Endothelial cell of umbilical vein (primary cell): Measurements from ENCODE around the gene TTLL9.

ENCODE experiments used
- CTCF ChIP-seq, 2 donors: IDR thresholded peaks; 1 replicate in 1 of 2; 2 replicates in 1 of 2; pipeline ENCODE4 v1.5.1; 2011; ENCODE audit warnings: low read length in 2 of 2, mild to moderate bottlenecking in 2 of 2, moderate library complexity in 2 of 2, control low read depth in 1 of 2, inconsistent platforms in 1 of 2, low read depth in 1 of 2; ENCODE audit not compliant: insufficient read depth in 1 of 2; ENCODE audit errors: extremely low read depth in 1 of 2
- EZH2 ChIP-seq: IDR thresholded peaks from 2 replicates; pipeline ENCODE4 v1.6.1; 2012; ENCODE audit warnings: borderline replicate concordance, low read depth, mild to moderate bottlenecking, moderate library complexity, low read length, inconsistent platforms; ENCODE audit not compliant: severe bottlenecking
- JUN ChIP-seq: IDR thresholded peaks from 2 replicates; pipeline ENCODE4 v1.6.1; 2011; ENCODE audit warnings: borderline replicate concordance, low read depth; ENCODE audit not compliant: insufficient read length, insufficient read depth
- MAX ChIP-seq: IDR thresholded peaks from 2 replicates; pipeline ENCODE4 v1.6.1; 2011; ENCODE audit not compliant: insufficient read depth, insufficient read length
- POLR2A ChIP-seq: IDR thresholded peaks from 2 replicates; pipeline ENCODE4 v1.6.1; 2012; ENCODE audit warnings: low read depth, mild to moderate bottlenecking, control low read depth, low read length
- POLR2AphosphoS5 ChIP-seq: IDR thresholded peaks from 2 replicates; pipeline ENCODE4 v1.6.1; 2012; ENCODE audit warnings: low read depth, mild to moderate bottlenecking, control low read depth, low read length, moderate library complexity; ENCODE audit not compliant: insufficient read depth

GRCh38 chr20:31969991-31970390 is 99.6 kb downstream of the TTLL9 start:
- TF ChIP-seq JUN (no peak), CTCF (IDR thresholded peaks at IDR 0.05; ENCODE audit: extremely low read depth in 1 of 2, insufficient read depth in 1 of 2, low read depth in 1 of 2, low read length in 2 of 2) (no peak), POLR2A (no peak), MAX (no peak), EZH2 (no peak), POLR2AphosphoS5 (no peak)
